Measurements from ENCODE around the gene TBCC.

TBCC gene

DNA sequence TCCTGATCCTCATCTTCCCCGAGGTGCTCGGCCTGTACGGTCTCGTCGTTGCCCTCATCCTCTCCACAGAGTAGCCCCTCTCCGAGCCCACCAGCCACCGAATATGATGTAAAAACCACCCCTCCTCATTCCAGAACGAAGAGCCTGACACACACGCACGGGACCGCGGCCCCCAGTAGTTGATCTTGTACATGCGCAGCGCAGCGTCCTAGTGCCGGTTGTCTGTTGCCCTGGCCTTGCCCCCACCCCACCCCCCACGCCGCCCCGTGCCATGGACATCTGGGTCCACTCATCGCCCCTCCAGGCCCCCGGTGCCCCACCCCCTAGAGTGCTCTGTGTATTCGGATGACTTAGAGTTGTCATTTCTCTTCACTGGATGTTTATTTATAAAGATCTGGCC lies 18.3 kb downstream of the TBCC start:
- no peak overlapping the region for H3K4me2 ChIP-seq (ENCODE audit: low read depth, low read length, poor library complexity, severe bottlenecking)
- peaks cover 6% of the 10 kb centered on the region for H3F3A ChIP-seq (ENCODE audit: insufficient read depth)
- H4K20me1 ChIP-seq (ENCODE audit: low read depth, low read length), result no peaks in the 10 kb centered on the region
- H3K79me2 ChIP-seq (ENCODE audit: insufficient read depth, low read length), result no peaks in the 10 kb centered on the region
- no peaks in the 10 kb centered on the region for H3K9me2 ChIP-seq (replicated peaks; ENCODE audit: insufficient read depth, low read length)
- H2AFZ ChIP-seq (ENCODE audit: low read depth, low read length, severe bottlenecking), result no peak overlapping the region
- no peaks in the 10 kb centered on the region for H3K9me3 ChIP-seq (ENCODE audit: insufficient read depth, low read length)
- no peak overlapping the region for H3K4me3 ChIP-seq (ENCODE audit: insufficient read depth, low read length, poor library complexity, severe bottlenecking)
- no peak overlapping the region for H3K27ac ChIP-seq (ENCODE audit: low read depth, low read length)
- H3K36me3 ChIP-seq (ENCODE audit: low read length), result no peaks in the 10 kb centered on the region
- H3K9ac ChIP-seq (ENCODE audit: low read length), result no peak overlapping the region
- no peaks in the 10 kb centered on the region for H3K27me3 ChIP-seq (ENCODE audit: low read length)
- TF ChIP-seq EZH2phosphoT487 (conservative IDR thresholded peaks at IDR 0.05; ENCODE audit: low read length), result no peak
- TF ChIP-seq, protein P1, sequence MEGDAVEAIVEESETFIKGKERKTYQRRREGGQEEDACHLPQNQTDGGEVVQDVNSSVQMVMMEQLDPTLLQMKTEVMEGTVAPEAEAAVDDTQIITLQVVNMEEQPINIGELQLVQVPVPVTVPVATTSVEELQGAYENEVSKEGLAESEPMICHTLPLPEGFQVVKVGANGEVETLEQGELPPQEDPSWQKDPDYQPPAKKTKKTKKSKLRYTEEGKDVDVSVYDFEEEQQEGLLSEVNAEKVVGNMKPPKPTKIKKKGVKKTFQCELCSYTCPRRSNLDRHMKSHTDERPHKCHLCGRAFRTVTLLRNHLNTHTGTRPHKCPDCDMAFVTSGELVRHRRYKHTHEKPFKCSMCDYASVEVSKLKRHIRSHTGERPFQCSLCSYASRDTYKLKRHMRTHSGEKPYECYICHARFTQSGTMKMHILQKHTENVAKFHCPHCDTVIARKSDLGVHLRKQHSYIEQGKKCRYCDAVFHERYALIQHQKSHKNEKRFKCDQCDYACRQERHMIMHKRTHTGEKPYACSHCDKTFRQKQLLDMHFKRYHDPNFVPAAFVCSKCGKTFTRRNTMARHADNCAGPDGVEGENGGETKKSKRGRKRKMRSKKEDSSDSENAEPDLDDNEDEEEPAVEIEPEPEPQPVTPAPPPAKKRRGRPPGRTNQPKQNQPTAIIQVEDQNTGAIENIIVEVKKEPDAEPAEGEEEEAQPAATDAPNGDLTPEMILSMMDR (IDR thresholded peaks at IDR 0.05; ENCODE audit: insufficient read depth, low read length, poor library complexity, severe bottlenecking), result no peak

DNA sequence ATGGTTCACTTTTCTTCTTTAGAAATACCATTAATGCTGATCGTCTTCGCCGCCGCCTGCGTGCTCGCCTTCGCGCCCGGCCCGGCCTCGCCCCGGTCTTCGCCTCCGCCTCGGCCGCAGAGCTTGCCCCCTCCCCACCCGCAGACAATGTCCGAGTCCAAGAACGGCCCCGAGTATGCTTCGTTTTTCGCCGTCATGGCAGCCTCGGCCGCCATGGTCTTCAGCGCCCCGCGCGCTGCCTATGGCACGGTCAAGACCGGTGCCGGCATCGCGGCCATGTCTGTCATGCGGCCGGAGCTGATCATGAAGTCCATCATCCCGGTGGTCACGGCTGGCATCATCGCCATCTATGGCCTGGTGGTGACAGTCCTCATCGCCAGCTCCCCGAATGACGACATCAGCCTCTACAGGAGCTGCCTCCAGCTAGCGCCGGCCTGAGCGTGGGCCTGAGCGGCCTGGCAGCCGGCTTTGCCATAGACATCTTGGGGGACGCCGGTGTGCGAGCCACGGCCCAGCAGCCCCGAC lies 18.8 kb downstream of the TBCC start:
- Histone ChIP-seq H3K27ac (ENCODE audit: low read depth, low read length) (no peak overlapping the region), H3K9me3 (ENCODE audit: insufficient read depth, low read length) (no peaks in the 10 kb centered on the region), H3F3A (ENCODE audit: insufficient read depth) (peaks cover 6% of the 10 kb centered on the region), H3K9me2 (replicated peaks; ENCODE audit: insufficient read depth, low read length) (no peaks in the 10 kb centered on the region), H3K27me3 (ENCODE audit: low read length) (no peaks in the 10 kb centered on the region), H3K4me2 (ENCODE audit: low read depth, low read length, poor library complexity, severe bottlenecking) (no peak overlapping the region), H3K9ac (ENCODE audit: low read length) (no peak overlapping the region), H2AFZ (ENCODE audit: low read depth, low read length, severe bottlenecking) (peak overlapping the region; percentile 73), H3K79me2 (ENCODE audit: insufficient read depth, low read length) (no peaks in the 10 kb centered on the region), H4K20me1 (ENCODE audit: low read depth, low read length) (no peaks in the 10 kb centered on the region), H3K36me3 (ENCODE audit: low read length) (no peaks in the 10 kb centered on the region), H3K4me3 (ENCODE audit: insufficient read depth, low read length, poor library complexity, severe bottlenecking) (no peak overlapping the region)
- TF ChIP-seq, protein P1 (IDR thresholded peaks at IDR 0.05; ENCODE audit: insufficient read depth, low read length, poor library complexity, severe bottlenecking), result no peak
- TF ChIP-seq EZH2phosphoT487 (conservative IDR thresholded peaks at IDR 0.05; ENCODE audit: low read length), result no peak

DNA sequence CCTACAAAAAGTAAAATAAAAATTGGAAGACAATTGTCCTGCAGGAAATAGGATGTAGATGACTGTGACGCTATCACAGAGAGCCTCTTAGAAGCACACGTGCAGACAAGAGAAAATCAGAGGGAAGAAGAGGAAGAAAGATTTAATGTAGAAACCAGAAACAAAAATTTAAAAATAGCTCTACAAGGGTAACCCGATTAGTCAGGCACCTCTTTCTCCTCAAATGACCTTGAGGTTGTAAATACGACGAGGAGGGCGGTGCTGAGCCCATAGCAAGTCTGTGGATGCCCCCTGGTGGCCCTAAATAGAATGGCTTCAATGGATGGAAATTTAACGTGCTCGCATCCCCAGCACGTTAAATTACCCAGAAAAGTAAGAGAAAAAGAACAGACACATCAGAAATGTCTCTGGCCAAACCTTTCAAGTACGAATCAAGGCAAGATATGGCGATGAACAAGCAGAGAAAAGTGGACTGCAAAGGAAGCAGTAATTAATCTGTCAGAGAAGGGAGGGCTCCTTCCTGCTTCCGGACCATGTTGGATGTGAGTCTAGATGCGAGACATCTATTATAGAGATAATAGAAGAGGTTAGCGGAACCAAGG lies 19.3 kb downstream of the TBCC start:
- no peaks in the 10 kb centered on the region for H3K9me3 ChIP-seq (ENCODE audit: insufficient read depth, low read length)
- no peaks in the 10 kb centered on the region for H3K79me2 ChIP-seq (ENCODE audit: insufficient read depth, low read length)
- no peaks in the 10 kb centered on the region for H3K9me2 ChIP-seq (replicated peaks; ENCODE audit: insufficient read depth, low read length)
- peak overlapping the region; percentile 73 for H2AFZ ChIP-seq (ENCODE audit: low read depth, low read length, severe bottlenecking)
- H3K27me3 ChIP-seq (ENCODE audit: low read length), result no peaks in the 10 kb centered on the region
- no peak overlapping the region for H3K27ac ChIP-seq (ENCODE audit: low read depth, low read length)
- TF ChIP-seq EZH2phosphoT487 (conservative IDR thresholded peaks at IDR 0.05; ENCODE audit: low read length), result no peak
- TF ChIP-seq, protein P1 (IDR thresholded peaks at IDR 0.05; ENCODE audit: insufficient read depth, low read length, poor library complexity, severe bottlenecking), result peak; percentile 99
- peaks cover 6% of the 10 kb centered on the region for H3F3A ChIP-seq (ENCODE audit: insufficient read depth)
- H4K20me1 ChIP-seq (ENCODE audit: low read depth, low read length), result no peaks in the 10 kb centered on the region
- peak overlapping the region; percentile 37 for H3K4me2 ChIP-seq (ENCODE audit: low read depth, low read length, poor library complexity, severe bottlenecking)
- 0 out of 2 replicates have a peak overlapping the region, but pooled peaks have one; percentile 3 for H3K9ac ChIP-seq (ENCODE audit: low read length)
- no peaks in the 10 kb centered on the region for H3K36me3 ChIP-seq (ENCODE audit: low read length)
- H3K4me3 ChIP-seq (ENCODE audit: insufficient read depth, low read length, poor library complexity, severe bottlenecking), result no peak overlapping the region

Measured in SU-DHL-6 (cell line).